WTC11 (cell line): ENCODE measurements around the gene CNOT6L.

Source experiments
- CREB1 ChIP-seq: sonication (generic); formaldehyde crosslinking; IDR thresholded peaks from 2 replicates; pipeline ENCODE4 v1.8.0; 2023; ENCODE audit warnings: mild to moderate bottlenecking, missing genetic modification reagents
- CTCF ChIP-seq: fragments of 200-600 bp; IDR thresholded peaks from 2 replicates; pipeline ENCODE4 v1.8.0; 2022; ENCODE audit warnings: antibody characterized with exemption
- E2F1 ChIP-seq: sonication (generic); formaldehyde crosslinking; IDR thresholded peaks from 2 replicates; pipeline ENCODE4 v1.8.0; 2022; ENCODE audit warnings: mild to moderate bottlenecking, missing genetic modification reagents
- E2F4 ChIP-seq: sonication (generic); formaldehyde crosslinking; IDR thresholded peaks from 2 replicates; pipeline ENCODE4 v1.8.1; 2022; ENCODE audit warnings: low read depth, mild to moderate bottlenecking, moderate library complexity, missing genetic modification reagents, borderline replicate concordance
- FOXJ3 ChIP-seq: sonication (generic); formaldehyde crosslinking; IDR thresholded peaks from 2 replicates; pipeline ENCODE4 v1.9.0; 2021; ENCODE audit warnings: missing genetic modification reagents, mild to moderate bottlenecking, borderline replicate concordance
- FOXK1 ChIP-seq: sonication (generic); formaldehyde crosslinking; IDR thresholded peaks from 2 replicates; pipeline ENCODE4 v1.8.0; 2022; ENCODE audit warnings: mild to moderate bottlenecking, moderate library complexity, missing genetic modification reagents
- NR1H2 ChIP-seq: sonication (generic); formaldehyde crosslinking; IDR thresholded peaks from 2 replicates; pipeline ENCODE4 v1.9.0; 2021; ENCODE audit warnings: mild to moderate bottlenecking, moderate library complexity, missing genetic modification reagents
- SMAD4 ChIP-seq: sonication (generic); formaldehyde crosslinking; IDR thresholded peaks from 2 replicates; pipeline ENCODE4 v1.8.0; 2022; ENCODE audit warnings: mild to moderate bottlenecking, missing genetic modification reagents
- ZBTB21 ChIP-seq: sonication (generic); formaldehyde crosslinking; IDR thresholded peaks from 2 replicates; pipeline ENCODE4 v1.8.1; 2023; ENCODE audit warnings: mild to moderate bottlenecking, missing genetic modification reagents, borderline replicate concordance

- no peak for TF ChIP-seq CTCF
- no peak for TF ChIP-seq NR1H2 (CRISPR knock-in tag)
- TF ChIP-seq CREB1 (CRISPR knock-in tag) = no peak
- TF ChIP-seq E2F1 (CRISPR knock-in tag) = no peak
- no peak for TF ChIP-seq FOXK1 (CRISPR knock-in tag)
- TF ChIP-seq FOXJ3 = no peak
- no peak for TF ChIP-seq E2F4
- no peak for TF ChIP-seq SMAD4 (CRISPR knock-in tag)
- TF ChIP-seq ZBTB21 (CRISPR knock-in tag) = no peak
Measured at GRCh38 chr4:77771566-77771965, 47.6 kb downstream of the CNOT6L start.
